ENCODE measurements around the gene SLC29A2. TPM values are rescaled to one million over a fixed set of nuclear protein-coding genes. Genes with fewer than 3 reads are reported as not detected.
A peak's percentile ranks its signal among the peaks of the same experiment; 100 is the strongest.
"Not testable (repeated sequence)": the region's sequence is repeated elsewhere in the genome, so short reads cannot be mapped to it uniquely, and the experiment has no call there.

The SLC29A2 gene
- total RNA-seq, 1 experiment from 2014 or later: 1.6 TPM

DNA sequence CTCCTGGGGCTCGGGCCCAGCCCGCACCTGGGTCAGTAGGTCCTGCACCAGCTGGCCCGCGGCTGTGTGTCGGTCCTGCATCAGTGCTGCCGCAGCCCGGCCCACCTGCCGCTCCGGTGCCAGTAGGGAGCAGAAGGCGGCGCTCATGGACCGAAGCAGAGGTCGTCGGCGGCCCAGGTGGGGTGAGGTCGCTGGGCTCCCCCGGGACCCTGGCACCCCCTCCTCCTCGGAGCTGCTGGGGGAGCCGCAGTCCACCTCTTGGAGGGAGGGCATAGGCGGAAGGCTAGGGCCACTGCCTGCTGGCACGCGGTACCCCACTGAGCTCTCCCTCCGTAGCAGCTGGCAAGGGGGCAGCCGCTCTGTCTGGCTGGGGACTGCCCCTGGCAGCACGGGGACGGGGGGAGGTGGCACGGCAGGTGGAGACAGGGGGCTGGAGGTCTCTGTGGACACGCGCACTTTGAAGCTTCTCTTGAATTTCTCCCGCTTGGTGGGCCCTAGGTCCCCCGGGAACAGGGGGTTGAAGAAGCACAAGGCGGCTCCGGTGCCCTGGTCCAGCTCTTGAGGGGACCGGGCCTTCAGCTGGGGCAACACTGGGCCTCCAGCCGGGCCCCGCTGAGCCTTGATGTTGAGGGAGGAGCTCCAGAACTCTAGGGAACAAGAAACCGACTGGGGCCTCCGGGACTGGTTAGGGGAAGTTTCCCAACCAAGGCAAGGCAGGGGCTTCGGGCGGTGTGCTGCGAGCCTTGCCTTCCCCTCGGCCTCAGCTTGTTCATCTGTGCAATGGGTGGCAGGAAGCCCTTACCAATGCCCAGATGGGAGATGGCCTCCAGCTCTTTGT, 36.7 kb downstream of the SLC29A2 start:
- DNase-seq (ENCODE audit: low read depth): no peak

DNA sequence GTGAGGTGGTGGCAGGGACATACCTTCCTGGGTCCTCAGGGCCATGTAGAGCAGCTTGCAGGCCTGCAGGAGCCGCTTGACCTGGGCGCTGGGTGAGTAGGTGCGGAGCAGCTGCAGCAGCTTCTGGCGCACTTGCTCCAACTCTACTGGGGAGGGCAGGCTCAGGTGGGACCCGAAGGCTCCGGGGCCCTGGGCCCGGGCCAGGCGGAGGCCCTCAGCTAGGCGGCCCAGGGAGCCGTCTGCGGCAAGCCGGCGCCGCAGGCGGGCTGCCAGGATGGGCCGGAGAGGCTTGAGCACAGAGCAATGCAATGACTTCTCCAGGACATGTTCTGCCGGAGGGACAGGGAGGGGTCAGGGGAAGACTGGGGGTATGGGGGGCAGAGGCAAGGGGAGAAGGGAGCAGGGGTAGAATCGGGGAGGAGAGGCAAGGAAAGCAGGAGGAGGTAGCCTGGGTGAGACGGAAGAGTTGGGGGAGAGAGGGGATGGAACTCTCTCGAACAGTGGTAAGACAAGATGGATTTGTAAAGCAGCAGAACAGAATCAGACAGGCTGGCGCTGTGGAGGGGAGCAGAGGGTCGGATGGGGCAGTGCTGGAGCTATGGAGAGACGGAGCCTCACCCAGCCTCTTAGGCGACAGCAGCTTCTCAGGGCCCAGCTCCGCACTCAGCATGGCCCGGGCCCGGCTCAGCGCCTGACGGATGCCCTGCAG, 37.5 kb downstream of the SLC29A2 start:
- DNase-seq (ENCODE audit: low read depth): no peak

DNA sequence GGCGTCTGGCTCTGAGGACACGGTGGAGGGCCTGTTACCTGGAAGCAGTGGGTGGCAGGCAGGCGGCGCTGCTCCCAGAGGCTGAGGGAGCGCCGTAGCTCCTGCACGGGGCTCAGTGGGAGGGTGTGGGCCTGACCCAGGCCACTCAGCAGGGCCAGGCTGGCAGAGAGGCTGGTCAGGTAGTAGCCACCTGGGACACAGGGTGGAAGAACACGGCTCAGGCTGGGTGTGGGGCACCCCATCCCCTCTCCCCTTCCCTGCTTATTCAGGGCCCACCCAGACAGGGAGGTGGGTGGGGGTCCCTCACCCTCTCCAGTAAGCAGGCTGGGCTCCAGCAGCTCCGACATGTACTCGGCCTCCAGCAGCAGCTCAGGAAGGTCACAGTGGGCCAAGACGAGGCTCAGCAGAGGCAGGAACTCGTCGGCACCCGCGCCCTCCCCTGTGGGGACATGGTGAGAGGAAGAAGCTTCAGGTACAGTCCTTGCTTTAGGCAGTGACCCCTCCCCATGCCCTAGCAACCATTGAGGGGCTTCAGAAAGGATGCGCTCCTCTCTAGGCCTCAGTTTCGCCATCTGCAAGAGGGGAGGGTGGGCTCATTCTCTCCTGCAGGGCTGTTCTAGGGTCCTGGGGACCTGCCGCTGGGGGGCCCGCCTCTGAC, 38.2 kb downstream of the SLC29A2 start:
- no peak for DNase-seq (ENCODE audit: low read depth)

DNA sequence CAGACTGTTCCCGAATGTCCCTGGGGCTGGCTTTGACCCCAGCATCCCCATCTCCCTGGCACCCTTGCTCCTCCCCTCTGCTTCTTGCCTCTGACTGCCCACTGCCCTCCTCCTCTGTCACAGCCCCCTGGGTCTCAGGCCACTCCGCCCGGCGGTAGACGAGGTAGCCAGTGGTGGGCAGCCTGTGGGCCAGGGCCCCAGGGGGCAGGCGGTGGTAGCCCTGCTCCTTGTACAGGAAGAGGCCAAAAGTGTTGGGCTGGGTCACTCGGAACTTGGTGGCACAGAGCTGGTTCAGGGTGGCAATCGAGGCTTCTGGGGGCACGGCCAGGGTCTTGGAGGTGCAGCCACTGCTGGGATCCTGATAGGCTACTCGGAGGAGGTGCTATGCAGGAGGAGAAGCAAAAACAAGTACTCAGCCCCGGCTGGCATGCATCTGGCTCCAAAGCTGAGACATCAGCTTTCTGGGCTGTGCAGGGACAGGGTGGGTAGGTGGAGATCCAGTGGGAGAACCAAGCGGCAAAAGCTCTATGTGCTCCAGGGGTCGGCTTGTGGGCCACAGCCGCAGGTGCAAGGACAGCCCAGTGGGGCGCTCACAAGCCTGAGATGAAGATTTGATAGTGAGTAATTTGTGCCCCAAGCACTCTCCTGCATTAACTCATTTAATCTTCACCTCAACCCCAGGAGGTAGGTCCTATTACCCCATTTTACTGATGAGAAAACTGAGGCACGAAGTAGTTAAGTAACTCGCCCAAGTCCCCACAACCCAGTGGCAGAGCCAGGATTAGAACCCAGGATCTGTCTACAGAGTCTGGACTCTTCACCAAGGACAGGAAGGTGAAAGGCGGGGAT, 39.0 kb downstream of the SLC29A2 start:
- DNase-seq (ENCODE audit: low read depth): no peak

DNA sequence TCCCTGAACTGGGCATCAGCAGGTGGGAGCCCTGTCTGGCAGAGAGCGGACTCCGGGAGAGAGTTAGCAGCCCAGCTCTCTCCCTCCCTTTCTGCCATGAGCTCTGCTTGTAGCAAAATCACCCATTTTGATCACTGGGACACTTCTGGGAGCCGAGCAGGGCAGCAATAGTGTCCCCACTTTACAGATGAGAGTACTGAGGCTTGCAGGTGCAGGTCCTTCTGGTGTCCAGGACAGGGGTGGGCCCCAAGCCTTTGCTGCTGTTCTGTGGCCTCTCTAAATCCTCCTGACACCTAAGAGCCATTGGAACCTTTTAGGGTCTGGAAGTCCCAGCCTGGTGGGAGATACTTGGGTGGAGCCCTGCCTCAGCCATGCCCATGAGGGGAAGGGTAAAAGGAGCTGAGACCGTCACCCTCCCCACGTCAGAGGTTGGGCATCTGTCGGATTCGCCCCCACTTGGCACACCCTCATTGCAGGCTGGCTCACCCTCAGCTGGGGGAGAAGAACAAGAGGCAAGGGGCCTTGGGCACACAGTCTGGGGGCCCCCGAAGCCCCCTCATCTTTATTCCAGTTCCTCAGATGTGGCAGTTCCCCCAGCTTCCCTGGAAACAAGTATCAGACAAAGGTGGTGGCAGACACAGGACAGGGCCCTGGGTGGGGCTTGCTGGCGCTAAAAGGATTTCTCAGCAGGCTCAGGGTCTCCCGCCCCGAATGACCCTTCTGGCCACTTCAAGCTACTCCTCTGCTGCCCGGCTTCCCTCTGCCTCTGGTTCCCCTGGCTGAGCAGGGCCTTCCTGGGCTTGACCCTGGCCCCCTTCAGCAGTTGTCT, 39.8 kb downstream of the SLC29A2 start:
- DNase-seq (ENCODE audit: low read depth): no peak

DNA sequence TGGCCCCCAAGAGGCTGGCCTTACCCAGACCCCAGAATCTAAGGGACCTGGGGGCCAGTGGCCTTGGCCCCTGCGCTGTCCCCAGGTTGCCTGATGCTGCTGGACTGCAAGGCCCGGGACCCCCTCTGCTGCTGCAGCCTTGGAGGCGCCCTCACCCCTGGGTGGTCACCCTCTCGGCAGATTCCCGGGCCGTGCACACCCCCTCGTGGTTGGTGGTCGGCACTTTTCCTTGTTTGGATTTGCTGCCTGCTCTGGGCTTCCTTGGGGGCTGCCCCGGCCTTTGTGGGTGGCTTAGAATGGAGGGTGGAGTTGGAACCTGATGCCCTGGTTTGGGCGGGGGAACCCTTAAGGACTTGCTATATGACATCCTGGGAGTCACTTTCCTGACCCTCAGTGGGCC, 40.6 kb downstream of the SLC29A2 start:
- no peak for DNase-seq (ENCODE audit: low read depth)

DNA sequence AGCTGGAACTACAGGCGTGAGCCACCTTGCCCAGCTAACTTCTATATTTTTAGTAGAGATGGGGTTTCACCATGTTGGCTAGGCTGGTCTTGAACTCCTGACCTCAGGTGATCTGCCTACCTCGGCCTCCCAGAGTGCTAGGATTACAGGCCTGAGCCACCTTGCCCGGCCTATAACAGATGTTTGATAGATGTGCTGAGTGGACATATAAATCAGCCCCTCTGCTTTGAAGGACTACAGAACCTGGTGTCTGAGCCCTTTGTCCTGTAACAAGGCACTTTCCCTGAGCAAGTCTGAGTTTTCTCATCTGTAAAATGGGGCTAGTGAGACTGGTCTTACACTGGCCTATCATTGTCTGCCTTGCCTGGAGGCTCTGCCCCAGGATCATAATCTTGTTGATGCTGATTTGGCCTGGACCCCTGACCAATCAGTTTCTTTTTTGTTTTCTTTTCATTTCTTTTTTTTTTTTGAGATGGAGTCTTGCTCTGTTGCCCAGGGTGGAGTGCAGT, 42.3 kb downstream of the SLC29A2 start:
- DNase-seq (ENCODE audit: low read depth): no peak

DNA sequence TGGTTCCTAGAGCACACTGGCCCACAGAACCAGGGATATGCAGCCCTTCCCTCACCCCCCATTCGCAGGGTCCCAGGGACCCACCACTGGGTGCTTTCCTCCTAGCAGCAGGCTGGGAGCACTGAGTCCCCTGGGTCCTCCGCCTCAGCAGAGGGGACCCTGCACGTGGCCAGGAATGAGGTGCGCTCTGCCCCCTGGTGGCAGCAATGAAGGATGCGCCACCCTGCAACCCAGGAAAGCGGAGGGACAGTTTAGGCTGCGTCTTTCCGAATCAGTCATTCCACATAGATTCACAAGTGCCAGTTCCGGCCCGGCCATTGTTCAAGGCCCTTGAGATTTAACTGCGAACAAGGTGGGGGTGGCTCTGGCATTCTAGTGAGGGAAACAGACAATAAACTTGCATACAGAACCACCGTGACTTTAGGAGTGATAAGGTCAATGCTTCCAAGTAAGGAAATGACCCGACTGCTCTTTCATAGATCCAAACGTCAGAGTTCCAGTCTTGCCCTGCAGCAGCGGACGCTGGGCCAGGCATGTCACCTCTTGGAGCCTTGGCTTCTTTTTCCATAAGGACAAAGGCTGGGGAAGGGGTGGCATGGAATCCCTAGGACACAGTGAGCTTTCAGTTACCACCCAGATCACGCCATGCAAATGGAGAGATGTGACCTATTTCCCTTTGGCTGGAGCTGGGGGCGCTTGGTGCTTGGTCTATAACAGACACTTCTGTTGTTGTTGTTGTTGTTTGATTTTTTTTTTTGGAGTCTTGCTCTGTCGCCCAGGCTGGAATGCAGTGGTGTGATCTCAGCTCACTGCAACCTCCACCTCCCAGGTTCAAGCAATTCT, 43.0 kb downstream of the SLC29A2 start:
- peak; percentile 71 for DNase-seq (ENCODE audit: low read depth)

DNA sequence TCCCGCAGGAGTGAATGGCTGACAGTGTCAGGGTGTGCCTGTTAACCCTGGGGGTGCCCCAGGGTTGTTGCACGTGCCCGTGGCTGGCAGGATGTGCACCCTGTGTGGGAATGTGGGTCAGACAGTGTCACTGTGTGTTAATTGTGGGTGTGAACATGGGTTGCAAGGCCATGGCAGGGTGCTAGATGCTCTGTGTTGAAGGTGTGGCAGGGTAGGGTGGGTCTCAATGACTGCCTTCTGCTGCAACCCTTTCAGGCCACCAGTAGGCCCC, 43.6 kb downstream of the SLC29A2 start:
- no peak for DNase-seq (ENCODE audit: low read depth)

DNA sequence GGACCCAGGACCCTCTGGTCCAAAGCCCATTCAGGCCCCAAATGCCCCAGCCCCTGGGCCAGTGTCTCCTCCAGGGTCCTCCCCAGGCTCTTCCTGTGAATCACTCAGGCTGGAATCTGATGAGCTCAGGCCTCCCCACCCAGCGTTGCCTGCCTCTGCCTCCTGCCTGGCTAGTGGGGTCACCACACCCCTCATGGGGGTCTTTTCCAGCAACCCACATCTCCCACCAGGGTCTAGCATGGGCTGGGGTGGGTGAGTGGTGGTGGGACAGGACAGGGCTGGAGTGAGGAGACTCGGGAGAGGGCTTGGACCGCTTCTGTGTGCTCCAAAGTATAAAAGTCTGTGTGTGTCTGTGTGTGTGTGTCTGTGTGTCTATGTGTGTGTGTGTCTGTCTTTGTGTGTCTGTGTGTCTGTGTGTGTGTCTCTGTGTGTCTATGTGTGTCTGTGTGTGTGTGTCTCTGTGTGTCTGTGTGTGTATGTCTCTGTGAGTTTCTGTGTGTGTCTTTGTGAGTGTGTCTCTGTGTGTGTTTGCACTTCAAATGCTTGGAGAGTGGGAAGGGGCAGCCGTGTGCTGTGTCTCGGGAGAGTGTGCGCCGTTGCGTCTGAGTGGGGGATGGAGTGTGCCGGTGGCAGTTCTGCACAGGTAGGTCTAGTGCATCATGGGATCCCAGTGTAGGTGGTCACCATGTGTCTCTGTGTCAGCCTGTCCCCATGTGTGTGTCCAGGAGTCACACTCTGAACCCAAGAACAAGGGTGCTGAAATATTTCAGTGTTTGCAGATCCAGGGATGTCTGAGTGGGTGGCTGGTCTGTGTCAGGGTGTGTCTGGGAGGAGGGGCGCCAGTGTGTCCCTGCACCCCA, 44.2 kb downstream of the SLC29A2 start:
- DNase-seq (ENCODE audit: low read depth): peak; percentile 57

DNA sequence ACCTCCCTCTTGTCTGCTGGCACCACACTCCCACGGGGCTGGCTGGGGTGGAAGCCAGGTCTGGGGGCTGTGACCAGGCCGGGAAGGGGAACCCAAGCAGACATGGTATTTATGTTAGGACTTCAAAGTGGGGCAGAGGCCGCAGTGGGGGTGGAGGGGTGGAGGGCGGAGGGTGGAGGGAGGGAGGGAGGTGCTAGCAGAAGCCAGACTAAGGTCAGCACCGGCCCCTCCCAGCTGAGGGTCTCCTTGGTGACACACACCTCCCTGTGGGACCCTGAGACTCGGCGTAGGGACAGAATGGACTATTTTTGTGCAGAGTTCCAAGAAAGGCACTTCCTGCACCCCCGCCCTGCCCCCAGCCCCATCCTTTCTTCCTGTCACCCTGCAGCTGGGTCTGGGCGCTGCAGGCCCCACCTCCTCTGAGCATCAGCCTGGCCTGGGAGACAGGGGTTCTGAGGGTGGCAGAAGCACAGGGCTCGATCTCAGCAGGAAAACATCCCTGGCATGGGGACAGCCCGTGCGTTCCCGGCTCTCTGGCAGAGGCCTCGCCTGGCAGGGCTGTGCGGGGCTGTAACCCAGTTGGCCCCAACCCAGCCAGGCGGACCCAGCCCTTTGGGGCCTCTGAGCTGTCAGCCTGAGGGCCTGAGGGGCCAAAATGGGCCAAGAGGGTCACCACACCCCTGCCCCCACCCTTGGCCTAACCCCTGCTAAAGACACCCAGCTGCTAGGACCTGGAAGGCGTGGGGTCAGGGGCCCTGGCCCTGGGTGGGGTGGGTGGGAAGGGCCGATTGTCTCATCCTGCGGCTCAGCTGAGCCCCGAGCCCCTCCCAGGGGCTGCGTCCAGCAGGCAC, 45.1 kb downstream of the SLC29A2 start:
- DNase-seq (ENCODE audit: low read depth): peak; percentile 40

DNA sequence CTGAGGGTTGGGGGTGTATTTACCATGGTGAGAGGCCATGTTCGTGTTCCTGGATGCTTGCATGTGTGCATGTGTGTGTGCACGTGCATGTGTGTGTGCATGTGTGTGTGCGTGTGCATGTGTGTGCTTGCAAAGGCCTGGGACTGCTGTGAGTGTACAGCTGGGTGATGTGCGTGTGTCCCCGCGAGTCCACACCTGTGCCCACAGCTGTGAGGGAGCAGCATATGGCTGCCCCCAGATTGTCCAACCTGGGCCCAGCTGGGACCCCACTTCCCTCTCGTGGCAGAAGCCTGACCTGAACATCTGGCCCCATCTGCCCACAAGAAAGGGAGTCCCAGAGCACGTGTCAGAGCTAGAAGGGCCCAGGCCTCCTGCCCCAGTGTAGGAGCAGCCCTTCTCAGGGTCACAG, 46.3 kb downstream of the SLC29A2 start:
- no peak for DNase-seq (ENCODE audit: low read depth)

DNA sequence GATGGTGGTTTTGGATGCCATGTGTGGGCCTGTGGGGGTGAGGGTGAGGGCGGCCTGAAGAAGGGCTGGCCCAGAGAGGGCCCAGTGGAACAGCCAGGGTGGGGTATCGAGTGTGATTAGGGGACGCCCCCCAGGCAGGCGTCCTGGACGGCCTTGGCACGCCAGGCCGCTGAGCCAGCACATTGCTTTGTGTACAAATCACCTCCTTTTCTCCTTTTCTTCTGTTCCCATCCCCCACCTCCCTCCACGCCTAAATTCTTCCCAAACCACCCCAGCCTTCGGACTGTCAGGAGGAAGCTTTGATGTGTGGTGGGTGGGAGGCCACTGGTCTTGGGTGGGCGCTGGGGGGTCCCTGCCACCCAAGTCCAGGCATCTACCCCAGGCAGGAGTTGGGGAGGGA, 46.9 kb downstream of the SLC29A2 start:
- no peak for DNase-seq (ENCODE audit: low read depth)

DNA sequence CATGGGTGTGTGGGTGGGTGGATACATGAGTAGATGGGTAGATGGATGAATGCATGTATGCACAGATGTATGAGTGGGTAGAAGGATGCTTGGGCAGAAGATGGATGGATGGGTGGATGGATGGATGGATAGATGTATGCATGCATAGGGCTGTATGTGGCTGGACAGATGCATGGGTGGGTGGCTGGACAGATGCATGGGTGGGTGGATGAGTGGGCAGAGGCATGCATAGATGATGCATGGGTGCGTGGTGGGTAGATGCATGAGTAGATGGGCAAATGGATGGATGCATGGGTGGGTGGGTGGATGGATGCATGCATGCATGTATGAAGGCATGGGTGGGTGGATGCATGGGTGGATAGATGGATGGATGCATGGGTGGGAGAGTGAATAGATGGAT, 47.9 kb downstream of the SLC29A2 start:
- DNase-seq (ENCODE audit: low read depth): no peak

DNA sequence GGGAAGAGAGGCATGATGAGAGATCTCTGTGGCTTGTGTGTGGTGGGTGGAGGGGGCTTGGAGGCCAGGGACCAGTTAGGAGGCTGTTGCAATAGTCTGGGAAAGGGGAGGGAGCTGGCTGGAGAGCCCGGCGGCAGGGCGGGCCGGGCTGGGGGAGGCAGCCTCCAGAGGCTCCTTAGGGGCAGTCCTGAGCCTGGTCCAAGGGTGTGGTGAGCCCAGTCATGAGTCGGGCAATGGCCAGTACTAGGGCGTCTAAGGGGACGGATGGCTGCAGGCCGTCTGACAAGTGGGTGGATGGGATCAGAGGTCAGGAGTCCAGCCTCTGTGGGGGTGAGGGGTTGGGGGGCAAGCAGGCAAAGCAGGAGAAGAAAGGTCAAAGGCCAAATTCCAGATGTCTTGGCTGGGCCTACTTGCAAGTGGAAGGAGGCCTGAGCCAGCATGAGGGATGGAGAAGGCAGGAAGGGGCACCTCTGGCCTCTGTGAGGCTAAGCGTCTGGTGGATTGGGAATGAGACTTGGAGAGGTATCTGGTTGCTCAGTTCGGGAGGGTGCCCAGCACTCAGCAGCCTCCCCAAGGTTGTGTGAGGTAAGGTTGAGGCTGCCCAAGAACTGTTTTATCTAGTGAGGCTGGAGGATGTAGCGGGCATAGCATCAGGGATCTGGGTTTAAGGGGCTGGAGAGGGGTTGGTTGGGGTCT, 48.7 kb downstream of the SLC29A2 start:
- DNase-seq (ENCODE audit: low read depth): no peak

DNA sequence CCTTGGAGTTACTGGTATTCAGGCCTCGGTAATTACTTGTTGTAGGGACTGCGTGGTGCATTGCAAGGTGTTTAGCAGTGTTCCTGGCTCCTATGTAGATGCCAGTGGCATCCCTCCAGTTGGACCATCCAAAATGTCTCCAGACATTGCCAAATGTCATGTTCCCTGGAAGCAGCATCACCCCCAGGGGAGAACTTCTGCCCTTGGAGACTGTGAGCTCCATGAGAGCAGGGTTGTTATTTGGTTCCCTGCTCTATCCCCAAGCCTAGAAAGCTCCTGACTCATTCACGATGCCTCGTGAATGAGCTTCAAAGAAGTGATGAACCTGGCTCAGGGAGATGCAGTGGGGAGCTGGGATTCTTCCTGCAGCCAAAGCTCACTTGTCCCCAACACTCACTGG, 50.0 kb downstream of the SLC29A2 start:
- DNase-seq (ENCODE audit: low read depth): no peak

DNA sequence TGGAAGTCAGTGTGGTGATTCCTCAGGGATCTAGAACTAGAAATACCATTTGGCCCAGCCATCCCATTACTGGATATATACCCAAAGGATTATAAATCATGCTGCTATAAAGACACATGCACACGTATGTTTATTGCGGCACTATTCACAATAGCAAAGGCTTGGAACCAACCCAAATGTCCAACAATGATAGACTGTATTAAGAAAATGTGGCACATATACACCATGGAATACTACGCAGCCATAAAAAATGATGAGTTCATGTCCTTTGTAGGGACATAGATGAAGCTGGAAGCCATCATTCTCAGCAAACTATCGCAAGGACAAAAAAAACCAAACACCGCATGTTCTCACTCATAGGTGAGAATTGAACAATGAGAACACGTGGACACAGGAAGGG, 50.8 kb downstream of the SLC29A2 start:
- DNase-seq (ENCODE audit: low read depth): not testable (repeated sequence)

Measured in M059J (cell line).